CD14-positive monocyte (primary cell): Measurements from ENCODE around the gene CHAT. TPM values are rescaled to one million over a fixed set of nuclear protein-coding genes. Genes with fewer than 3 reads are reported as not detected.

ENCODE experiments used
- DNase-seq, 3 donors: peaks; one replicate each; pipeline ENCODE4 v3.0.0-alpha.2; 2011 to 2022
- H2AFZ ChIP-seq: 2 replicates; pipeline ENCODE4 v1.6.0; 2012; ENCODE audit warnings: mild to moderate bottlenecking, low read depth, low read length, inconsistent platforms; ENCODE audit not compliant: insufficient read depth, poor library complexity, severe bottlenecking
- H3K27ac ChIP-seq, 2 donors: 1 replicate in 1 of 2; 2 replicates in 1 of 2; pipeline ENCODE4 v1.5.1; 2012 to 2013; ENCODE audit warnings: low read length in 2 of 2, control low read depth in 1 of 2, inconsistent platforms in 1 of 2, low read depth in 1 of 2, mild to moderate bottlenecking in 1 of 2
- H3K27me3 ChIP-seq, 2 donors: one replicate each; pipeline versions ENCODE4 v1.6.0 to v1.6.1; 2011 to 2013; ENCODE audit warnings: low read length in 2 of 2; ENCODE audit not compliant: control insufficient read depth in 2 of 2, insufficient read depth in 2 of 2
- H3K36me3 ChIP-seq, 2 donors: replicated peaks in 1 of 2; 1 replicate in 1 of 2; 2 replicates in 1 of 2; pipeline versions ENCODE4 v1.5.1 to v1.6.1; 2012 to 2013; ENCODE audit warnings: low read length in 2 of 2, control low read depth in 1 of 2, inconsistent platforms in 1 of 2, mild to moderate bottlenecking in 1 of 2; ENCODE audit not compliant: insufficient read depth in 2 of 2, control insufficient read depth in 1 of 2
- H3K4me1 ChIP-seq, 2 donors: 1 replicate in 1 of 2; 2 replicates in 1 of 2; pipeline versions ENCODE4 v1.5.1 to v1.6.1; 2012 to 2013; ENCODE audit warnings: low read length in 2 of 2, control low read depth in 1 of 2, inconsistent platforms in 1 of 2, mild to moderate bottlenecking in 1 of 2, moderate library complexity in 1 of 2; ENCODE audit not compliant: insufficient read depth in 2 of 2, control insufficient read depth in 1 of 2
- H3K4me2 ChIP-seq: replicated peaks from 2 replicates; pipeline ENCODE3; 2012; ENCODE audit warnings: low read length, moderate library complexity, mild to moderate bottlenecking; ENCODE audit not compliant: poor library complexity, severe bottlenecking; ENCODE audit errors: extremely low read depth
- H3K4me3 ChIP-seq, 3 experiments: fragments of 200-600 bp in 1 of 3; sonication (generic) in 1 of 3; replicated peaks in 1 of 3; 1 replicate in 2 of 3; 2 replicates in 1 of 3; pipeline ENCODE4 v1.5.1; 2011 to 2013; ENCODE audit warnings: low read length in 3 of 3, mild to moderate bottlenecking in 3 of 3, control low read depth in 2 of 3, low read depth in 2 of 3, inconsistent platforms in 1 of 3, moderate library complexity in 1 of 3
- H3K79me2 ChIP-seq: 2 replicates; pipeline ENCODE4 v1.6.0; 2012; ENCODE audit warnings: mild to moderate bottlenecking, control low read depth, inconsistent platforms, low read length, moderate library complexity; ENCODE audit not compliant: insufficient read depth
- H3K9ac ChIP-seq: 2 replicates; pipeline ENCODE4 v1.6.0; 2017; ENCODE audit warnings: low read length, mild to moderate bottlenecking; ENCODE audit not compliant: insufficient read depth, poor library complexity, severe bottlenecking
- H3K9me3 ChIP-seq, 2 donors: replicated peaks in 1 of 2; 1 replicate in 1 of 2; 2 replicates in 1 of 2; pipeline versions ENCODE4 v1.5.1 to v1.6.1; 2012 to 2013; ENCODE audit warnings: low read length in 2 of 2, control low read depth in 1 of 2; ENCODE audit not compliant: control insufficient read depth in 1 of 2, insufficient read depth in 1 of 2
- H4K20me1 ChIP-seq: 2 replicates; pipeline ENCODE4 v1.6.0; 2012; ENCODE audit warnings: mild to moderate bottlenecking, low read length, control low read depth, moderate library complexity; ENCODE audit not compliant: insufficient read depth
- H3K27ac Mint-ChIP-seq, 7 donors: one replicate each; pipeline ENCODE4 v1.8.0; 2020; ENCODE audit warnings: mild to moderate bottlenecking in 7 of 7, mixed read lengths in 7 of 7, moderate library complexity in 6 of 7, inconsistent platforms in 2 of 7
- H3K27me3 Mint-ChIP-seq, 3 donors: one replicate each; pipeline ENCODE4 v1.8.0; 2021 to 2022; ENCODE audit warnings: low read depth in 3 of 3, mild to moderate bottlenecking in 3 of 3, mixed read lengths in 3 of 3, moderate library complexity in 3 of 3, inconsistent platforms in 1 of 3
- H3K36me3 Mint-ChIP-seq, 2 donors: one replicate each; pipeline ENCODE4 v1.8.0; 2020; ENCODE audit warnings: mixed read lengths in 2 of 2, inconsistent platforms in 1 of 2, mild to moderate bottlenecking in 1 of 2
- H3K4me1 Mint-ChIP-seq: one replicate; pipeline ENCODE4 v1.8.0; 2020; ENCODE audit warnings: mild to moderate bottlenecking, mixed read lengths
- H3K4me3 Mint-ChIP-seq, 2 donors: one replicate each; pipeline ENCODE4 v1.8.0; 2020; ENCODE audit warnings: mild to moderate bottlenecking in 2 of 2, mixed read lengths in 2 of 2, moderate library complexity in 1 of 2
- H3K9me3 Mint-ChIP-seq, 7 donors: one replicate each; pipeline ENCODE4 v1.8.0; 2020 to 2022; ENCODE audit warnings: mixed read lengths in 7 of 7, mild to moderate bottlenecking in 6 of 7, moderate library complexity in 6 of 7, inconsistent platforms in 2 of 7
- WGBS: methylation state at CpG from one replicate; pipeline ENCODE4 v1.1.5; 2013; ENCODE audit warnings: missing lambda C conversion rate; ENCODE audit not compliant: insufficient coverage; 5-methylcytosine and 5-hydroxymethylcytosine counted together
- intact Hi-C, 2 donors: fragments of 100-400 bp; cut with micrococcal nuclease; formaldehyde crosslinking; loops; one replicate each; pipeline versions ENCODE4 v1.15.0 to v1.15.1; 2023
- polyA plus RNA-seq, 3 donors: library from polyadenylated mRNA; depleted of rRNA in 1 of 3; unstranded in 2 of 3; stranded (reverse) in 1 of 3; fragments of 300-500 nt in 2 of 3; fragments of >200 nt in 1 of 3; fragmentation: Illumina TruSeq in 2 of 3; gene quantifications; 1 replicate in 2 of 3; 2 replicates in 1 of 3; pipeline ENCODE4 v1.2.3, GENCODE V29; 2012 to 2021
- TF ChIP-seq, protein P1 (sequence below): fragments of 200-600 bp; IDR thresholded peaks from one replicate; pipeline ENCODE4 v1.8.0; 2022; ENCODE audit warnings: antibody characterized with exemption, mild to moderate bottlenecking

Gene CHAT
- polyA plus RNA-seq, 3 donors = not detected

DNA sequence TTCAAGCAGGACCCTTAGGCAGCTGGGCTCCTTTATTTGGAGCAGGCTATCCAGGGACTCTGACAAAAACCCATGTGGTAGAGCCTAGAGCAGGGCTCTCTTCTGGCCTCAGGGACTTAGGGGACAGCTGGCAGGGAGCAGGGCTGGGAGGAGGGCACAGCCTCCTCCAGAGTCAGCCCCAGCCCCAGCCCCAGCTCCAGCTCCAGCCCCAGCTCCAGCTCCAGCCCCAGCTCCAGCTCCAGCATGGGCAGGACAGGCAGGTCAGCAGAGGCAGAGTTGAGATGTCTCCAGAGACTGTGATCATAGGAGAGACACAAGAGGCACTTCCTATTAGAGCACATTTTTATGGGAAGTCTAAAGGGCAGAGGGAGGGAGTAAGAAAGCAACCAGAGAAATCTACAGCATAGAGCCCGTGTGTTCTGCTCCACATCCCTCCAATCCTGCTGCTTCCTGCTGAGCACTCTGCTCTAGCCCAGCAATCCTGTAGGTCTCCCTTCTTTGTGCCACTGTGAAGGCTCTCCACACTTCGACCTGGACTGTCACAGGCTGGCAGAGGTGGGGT is 52.3 kb downstream of the CHAT start:
- H4K20me1 ChIP-seq = no peaks in the 10 kb centered on the region
- no peak overlapping the region for H3K4me3 ChIP-seq
- no peak overlapping the region for H2AFZ ChIP-seq
- no peaks in the 10 kb centered on the region for H3K27me3 ChIP-seq
- Mint-ChIP-seq H3K4me3 (no peak overlapping the region), H3K36me3 (no peaks in the 10 kb centered on the region), H3K27ac (no peak overlapping the region), H3K9me3 (peaks cover 0 to 2% (median 0%) of the 10 kb centered on the region in 7 donors), H3K27me3 (peaks cover 2 to 20% (median 3%) of the 10 kb centered on the region in 3 donors), H3K4me1 (no peaks in the 10 kb centered on the region)
- no peaks in the 10 kb centered on the region for H3K4me1 ChIP-seq
- TF ChIP-seq, protein P1, sequence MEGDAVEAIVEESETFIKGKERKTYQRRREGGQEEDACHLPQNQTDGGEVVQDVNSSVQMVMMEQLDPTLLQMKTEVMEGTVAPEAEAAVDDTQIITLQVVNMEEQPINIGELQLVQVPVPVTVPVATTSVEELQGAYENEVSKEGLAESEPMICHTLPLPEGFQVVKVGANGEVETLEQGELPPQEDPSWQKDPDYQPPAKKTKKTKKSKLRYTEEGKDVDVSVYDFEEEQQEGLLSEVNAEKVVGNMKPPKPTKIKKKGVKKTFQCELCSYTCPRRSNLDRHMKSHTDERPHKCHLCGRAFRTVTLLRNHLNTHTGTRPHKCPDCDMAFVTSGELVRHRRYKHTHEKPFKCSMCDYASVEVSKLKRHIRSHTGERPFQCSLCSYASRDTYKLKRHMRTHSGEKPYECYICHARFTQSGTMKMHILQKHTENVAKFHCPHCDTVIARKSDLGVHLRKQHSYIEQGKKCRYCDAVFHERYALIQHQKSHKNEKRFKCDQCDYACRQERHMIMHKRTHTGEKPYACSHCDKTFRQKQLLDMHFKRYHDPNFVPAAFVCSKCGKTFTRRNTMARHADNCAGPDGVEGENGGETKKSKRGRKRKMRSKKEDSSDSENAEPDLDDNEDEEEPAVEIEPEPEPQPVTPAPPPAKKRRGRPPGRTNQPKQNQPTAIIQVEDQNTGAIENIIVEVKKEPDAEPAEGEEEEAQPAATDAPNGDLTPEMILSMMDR = no peak
- H3K36me3 ChIP-seq = no peaks in the 10 kb centered on the region
- no peak for DNase-seq
- H3K4me2 ChIP-seq = no peak overlapping the region
- no peak overlapping the region for H3K9ac ChIP-seq
- H3K79me2 ChIP-seq = no peaks in the 10 kb centered on the region
- intact Hi-C loops = no loop called here
- H3K27ac ChIP-seq = no peak overlapping the region
- no peaks in the 10 kb centered on the region for H3K9me3 ChIP-seq
- 80% methylated on average over 1 of the region's 2 CpGs for WGBS

DNA sequence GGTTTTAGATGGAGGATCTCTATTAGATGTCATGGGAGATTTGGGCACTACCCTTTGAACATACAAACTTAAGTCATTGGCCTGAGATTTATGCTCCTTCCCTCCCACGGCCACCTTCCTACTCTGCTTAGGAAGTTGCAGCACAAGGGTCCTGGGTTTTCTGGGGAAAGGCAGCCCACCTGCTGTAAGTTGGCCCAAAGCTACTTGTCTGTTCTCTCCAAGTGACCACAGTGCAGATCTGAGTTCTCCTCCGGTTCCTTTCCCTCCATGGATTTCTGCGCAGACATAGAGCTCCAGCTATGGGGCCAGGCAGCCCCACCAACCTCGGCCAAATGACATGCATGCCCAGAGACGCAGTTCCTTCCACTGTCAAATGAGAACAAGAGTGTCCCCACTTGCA is 52.8 kb downstream of the CHAT start:
- H2AFZ ChIP-seq = no peak overlapping the region
- 96% methylated on average over 3 of the region's 5 CpGs for WGBS
- H3K4me3 ChIP-seq = no peak overlapping the region
- no peaks in the 10 kb centered on the region for H3K79me2 ChIP-seq
- no peak overlapping the region for H3K27ac ChIP-seq
- H3K27me3 Mint-ChIP-seq = peaks cover 2 to 20% (median 3%) of the 10 kb centered on the region in 3 donors
- no peak overlapping the region for H3K4me2 ChIP-seq
- H3K9me3 Mint-ChIP-seq = peaks cover 0 to 2% (median 0%) of the 10 kb centered on the region in 7 donors
- H3K36me3 Mint-ChIP-seq = no peaks in the 10 kb centered on the region
- H3K4me3 Mint-ChIP-seq = no peak overlapping the region
- no peak for DNase-seq
- no peak overlapping the region for H3K27ac Mint-ChIP-seq
- H3K9ac ChIP-seq = no peak overlapping the region
- H3K36me3 ChIP-seq = no peaks in the 10 kb centered on the region
- H3K27me3 ChIP-seq = no peaks in the 10 kb centered on the region
- TF ChIP-seq, protein P1 = no peak
- intact Hi-C loops = no loop called here
- H4K20me1 ChIP-seq = no peaks in the 10 kb centered on the region
- H3K4me1 ChIP-seq = no peaks in the 10 kb centered on the region
- H3K9me3 ChIP-seq = no peaks in the 10 kb centered on the region
- no peaks in the 10 kb centered on the region for H3K4me1 Mint-ChIP-seq
